OCI-LY1 (cell line): ENCODE data around the gene SMOC2.

Source experiments
- H2AFZ ChIP-seq: fragments of 200-600 bp; sonication (generic), shearing (Covaris generic); 2 replicates; pipeline ENCODE4 v1.6.0; 2014; ENCODE audit warnings: antibody characterized with exemption, mild to moderate bottlenecking, low read length
- H3F3A ChIP-seq: fragments of 200-600 bp; sonication (generic), shearing (Covaris generic); 2 replicates; pipeline ENCODE4 v1.6.0; 2014; ENCODE audit warnings: mild to moderate bottlenecking, antibody characterized with exemption, low read length, moderate library complexity; ENCODE audit not compliant: insufficient read depth
- H3K27ac ChIP-seq: fragments of 200-600 bp; sonication (generic); 2 replicates; pipeline ENCODE4 v1.5.1; 2014; ENCODE audit warnings: low read length, mixed run types, mild to moderate bottlenecking, low read depth; ENCODE audit not compliant: poor library complexity, severe bottlenecking
- H3K27me3 ChIP-seq: fragments of 200-600 bp; sonication (generic); 2 replicates; pipeline ENCODE4 v1.6.0; 2014; ENCODE audit warnings: antibody characterized with exemption, mild to moderate bottlenecking, low read length, moderate library complexity; ENCODE audit not compliant: insufficient read depth
- H3K36me3 ChIP-seq: fragments of 200-600 bp; sonication (generic); 2 replicates; pipeline ENCODE4 v1.6.1; 2014; ENCODE audit warnings: mild to moderate bottlenecking, antibody characterized with exemption, low read length, moderate library complexity, mixed read lengths; ENCODE audit not compliant: insufficient read depth
- H3K4me1 ChIP-seq: fragments of 200-600 bp; sonication (generic); 2 replicates; pipeline ENCODE4 v1.5.1; 2014; ENCODE audit warnings: mild to moderate bottlenecking, low read length, moderate library complexity; ENCODE audit not compliant: insufficient read depth, severe bottlenecking
- H3K4me2 ChIP-seq: fragments of 200-600 bp; sonication (generic), shearing (Covaris generic); 2 replicates; pipeline ENCODE4 v1.6.1; 2014; ENCODE audit warnings: low read length
- H3K4me3 ChIP-seq: fragments of 200-600 bp; sonication (generic); 2 replicates; pipeline ENCODE4 v1.5.1; 2014; ENCODE audit warnings: low read length, low read depth, mild to moderate bottlenecking, mixed read lengths; ENCODE audit not compliant: poor library complexity, severe bottlenecking
- H3K79me2 ChIP-seq: fragments of 200-600 bp; shearing (Covaris generic); 2 replicates; pipeline ENCODE4 v1.6.1; 2016; ENCODE audit warnings: mixed run types, low read length, mixed read lengths; ENCODE audit not compliant: insufficient read depth
- H3K9ac ChIP-seq: fragments of 200-600 bp; sonication (generic), shearing (Covaris generic); 2 replicates; pipeline ENCODE4 v1.6.1; 2014; ENCODE audit warnings: mild to moderate bottlenecking, low read length, mixed read lengths
- H3K9me2 ChIP-seq: fragments of 200-600 bp; sonication (generic), shearing (Covaris generic); 2 replicates; pipeline ENCODE4 v1.6.1; 2014; ENCODE audit warnings: low read depth, mild to moderate bottlenecking, low read length, mixed read lengths
- H3K9me3 ChIP-seq: fragments of 200-600 bp; shearing (Covaris generic); 2 replicates; pipeline ENCODE4 v1.6.1; 2014; ENCODE audit warnings: low read length, mixed read lengths
- H4K20me1 ChIP-seq: fragments of 200-600 bp; sonication (generic), shearing (Covaris generic); 2 replicates; pipeline ENCODE4 v1.6.0; 2016; ENCODE audit warnings: mild to moderate bottlenecking, low read length; ENCODE audit not compliant: insufficient read depth
- CTCF ChIP-seq: fragments of 200-600 bp; sonication (generic), shearing (Covaris generic); IDR thresholded peaks from 2 replicates; pipeline ENCODE4 v1.5.1; 2017; ENCODE audit warnings: mild to moderate bottlenecking, antibody characterized with exemption, low read length, moderate library complexity, mixed read lengths
- EZH2 ChIP-seq: fragments of 200-600 bp; sonication (generic), shearing (Covaris generic); IDR thresholded peaks from 2 replicates; pipeline ENCODE4 v1.8.0; 2017; ENCODE audit warnings: borderline replicate concordance, mixed run types, mild to moderate bottlenecking, antibody characterized with exemption, low read length, moderate library complexity, mixed read lengths

SMOC2 gene

GRCh38 chr6:168615837-168616236 is 174.9 kb downstream of the SMOC2 start:
- Histone ChIP-seq H3K79me2 (no peaks in the 10 kb centered on the region), H2AFZ (no peak overlapping the region), H3K27ac (no peak overlapping the region), H3K36me3 (no peaks in the 10 kb centered on the region), H3K9me2 (no peaks in the 10 kb centered on the region), H3K4me2 (no peak overlapping the region), H3K4me3 (no peak overlapping the region), H3K4me1 (no peaks in the 10 kb centered on the region), H3K9ac (no peak overlapping the region), H3F3A (no peaks in the 10 kb centered on the region), H3K27me3 (no peaks in the 10 kb centered on the region), H3K9me3 (no peaks in the 10 kb centered on the region), H4K20me1 (no peaks in the 10 kb centered on the region)
- no peak for TF ChIP-seq CTCF

- Histone ChIP-seq H3K4me2 (no peak overlapping the region), H3F3A (no peaks in the 10 kb centered on the region), H3K27ac (no peak overlapping the region), H3K79me2 (no peaks in the 10 kb centered on the region), H3K36me3 (no peaks in the 10 kb centered on the region), H3K4me3 (no peak overlapping the region), H3K9ac (no peak overlapping the region), H3K27me3 (no peaks in the 10 kb centered on the region), H2AFZ (no peak overlapping the region), H3K9me3 (no peaks in the 10 kb centered on the region), H3K4me1 (no peaks in the 10 kb centered on the region), H4K20me1 (no peaks in the 10 kb centered on the region), H3K9me2 (no peaks in the 10 kb centered on the region)
- TF ChIP-seq CTCF = no peak
- no peak for TF ChIP-seq EZH2
Observed at GRCh38 chr6:168616816-168617765, 176.1 kb downstream of the SMOC2 start.

- no peak overlapping the region for H3K4me3 ChIP-seq
- no peaks in the 10 kb centered on the region for H3K79me2 ChIP-seq
- no peaks in the 10 kb centered on the region for H3F3A ChIP-seq
- no peak overlapping the region for H2AFZ ChIP-seq
- H3K36me3 ChIP-seq = no peaks in the 10 kb centered on the region
- no peak overlapping the region for H3K9ac ChIP-seq
- H3K4me2 ChIP-seq = no peak overlapping the region
- no peaks in the 10 kb centered on the region for H4K20me1 ChIP-seq
- no peak overlapping the region for H3K27ac ChIP-seq
- TF ChIP-seq EZH2 (no peak), CTCF (no peak)
- H3K9me2 ChIP-seq = no peaks in the 10 kb centered on the region
- no peaks in the 10 kb centered on the region for H3K4me1 ChIP-seq
- no peaks in the 10 kb centered on the region for H3K27me3 ChIP-seq
- H3K9me3 ChIP-seq = no peaks in the 10 kb centered on the region
Observed at GRCh38 chr6:168618546-168619315, 177.7 kb downstream of the SMOC2 start.
